Measurements from ENCODE around the gene AAK1.
"Not testable (repeated sequence)": the region's sequence is repeated elsewhere in the genome, so short reads cannot be mapped to it uniquely, and the experiment has no call there.

AAK1 gene

DNA sequence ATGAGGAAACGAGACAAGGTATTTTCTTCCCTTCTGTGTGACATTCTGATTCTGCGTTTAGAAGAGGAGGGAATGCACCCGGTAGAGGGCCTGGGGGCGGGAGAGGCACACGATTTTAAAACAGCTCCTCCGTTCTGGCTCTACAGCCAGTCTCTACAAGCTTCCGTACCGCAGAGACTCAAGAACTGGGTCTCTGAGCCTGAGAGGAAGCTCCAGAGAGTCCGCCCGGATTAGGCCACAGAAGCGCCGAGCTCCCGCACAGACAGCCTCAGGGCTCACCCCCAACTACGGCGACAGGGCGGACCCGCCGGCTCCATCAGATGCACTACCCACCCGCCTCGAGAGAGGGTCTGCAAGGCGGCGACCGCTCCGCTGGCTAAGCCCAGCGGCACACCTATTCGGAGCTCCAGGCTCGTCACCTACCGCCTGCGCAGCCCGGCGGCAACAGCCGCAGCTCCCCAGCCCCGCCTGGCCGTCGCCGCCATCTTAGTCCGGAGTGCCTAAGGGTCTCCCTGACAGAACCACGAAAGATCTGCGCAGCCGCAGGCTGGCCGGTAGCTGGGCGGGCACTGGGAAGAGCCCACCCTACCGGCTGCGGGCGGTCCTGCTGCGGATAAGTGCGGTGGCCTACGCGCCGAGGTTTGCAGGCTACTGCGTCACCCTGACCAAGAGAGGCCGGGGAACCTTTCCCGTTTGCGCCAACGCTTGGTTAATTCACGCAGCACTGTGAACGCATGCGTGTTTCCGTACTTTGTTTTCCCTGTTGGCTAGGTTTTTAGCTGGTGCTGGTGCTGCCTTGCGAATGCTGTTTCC, 206.4 kb downstream of the AAK1 start, which contains the start of gene NFU1:
TSS of gene NFU1 (minus strand) at position 498 of the 813 bp plus-strand sequence. CDS start at position 485, 13 bp downstream.
- peak; percentile 80 to 90 for DNase-seq

DNA sequence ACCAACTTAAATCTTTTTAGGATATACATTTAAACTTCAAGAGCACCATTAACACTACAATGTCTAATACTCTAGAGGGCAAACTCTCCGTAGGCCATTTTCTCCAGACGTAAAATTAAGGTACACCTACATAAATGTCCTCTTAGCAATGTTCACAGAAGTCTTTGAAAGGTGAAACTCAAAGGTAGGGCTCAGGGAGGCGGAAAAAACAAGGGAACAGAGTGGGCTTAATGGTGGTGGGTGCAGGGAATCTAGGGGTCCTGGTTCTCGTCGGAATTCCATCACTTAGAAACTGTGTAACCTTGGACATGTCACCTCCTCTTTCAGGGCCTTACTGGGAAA, 207.0 kb downstream of the AAK1 start:
- DNase-seq: no peak

GRCh38 chr2:69434753-69435152, 208.8 kb downstream of the AAK1 start:
- no peak for DNase-seq

DNA sequence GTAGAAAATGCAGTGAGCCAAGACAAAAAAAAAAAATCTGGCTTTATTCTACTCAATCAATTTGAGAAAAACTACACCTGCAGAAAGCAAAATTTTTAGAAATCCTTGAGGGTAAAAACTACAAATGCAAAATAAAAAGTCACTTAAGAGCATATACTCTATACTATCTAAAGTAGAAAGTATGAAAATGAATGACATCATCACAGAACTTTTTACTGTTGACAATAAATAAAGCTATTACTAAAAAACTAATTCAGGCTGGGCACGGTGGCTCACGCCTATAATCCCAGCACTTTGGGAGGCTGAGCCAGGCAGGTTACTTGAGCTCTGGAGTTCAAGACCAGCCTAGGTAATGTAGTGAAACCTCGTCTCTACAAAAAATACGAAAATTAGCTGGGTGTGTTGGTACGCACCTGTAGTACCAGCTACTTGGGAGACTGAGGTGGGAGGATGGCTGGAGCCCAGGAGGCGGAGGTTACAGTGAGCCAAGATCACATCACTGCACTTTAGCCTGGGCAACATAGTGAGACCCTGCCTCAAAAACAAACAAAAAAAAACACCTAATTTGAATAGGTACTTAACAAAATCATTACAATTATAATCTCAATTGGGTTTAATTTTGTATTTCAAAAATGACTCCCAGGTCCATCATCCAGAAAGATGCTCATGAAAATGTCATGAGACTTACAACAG, 213.9 kb downstream of the AAK1 start:
- no peak for DNase-seq

DNA sequence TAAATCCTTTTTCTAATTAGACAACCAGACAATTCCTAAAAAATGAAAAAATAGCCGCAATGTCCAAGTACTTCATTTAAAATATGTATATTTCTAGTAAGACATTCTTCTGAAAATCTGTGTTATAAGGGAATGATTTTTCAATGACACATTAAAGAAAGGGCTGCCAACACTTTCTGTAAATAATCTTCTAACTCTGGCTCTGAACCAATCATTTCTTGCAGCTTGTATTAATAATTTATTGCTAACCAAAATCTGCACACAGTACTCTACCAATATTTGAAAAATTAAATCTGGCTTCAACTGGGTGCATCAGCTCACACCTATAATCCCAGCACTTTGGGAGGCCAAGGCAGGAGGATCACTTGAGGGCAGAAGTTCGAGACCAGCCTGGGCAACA, 214.6 kb downstream of the AAK1 start:
- no peak for DNase-seq

GRCh38 chr2:69424419-69424818, 219.1 kb downstream of the AAK1 start:
- DNase-seq: no peak

- no peak for DNase-seq
Observed at GRCh38 chr2:69422198-69422597, 221.3 kb downstream of the AAK1 start.

DNA sequence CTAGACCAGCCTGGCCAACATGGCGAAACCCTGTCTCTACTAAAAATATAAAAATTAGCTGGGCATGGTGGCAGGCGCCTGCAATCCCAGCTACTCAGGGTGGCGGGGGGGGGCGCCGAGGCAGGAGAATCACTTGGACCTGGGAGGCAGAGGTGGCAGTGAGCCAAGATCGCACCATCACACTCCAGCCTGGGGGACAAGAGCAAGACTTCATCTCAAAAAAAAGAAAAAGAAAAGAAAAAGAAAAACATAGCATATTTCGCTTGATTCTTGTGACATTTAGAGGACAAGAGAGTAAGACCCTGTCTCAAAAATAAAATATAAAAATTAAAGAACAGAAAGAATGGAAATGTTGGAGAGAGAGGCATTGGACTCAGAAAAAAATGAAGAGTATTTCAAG, 224.4 kb downstream of the AAK1 start:
- not testable (repeated sequence) for DNase-seq

GRCh38 chr2:69416147-69416546, 227.4 kb downstream of the AAK1 start:
- no peak for DNase-seq
